SH-SY5Y (cell line): ENCODE measurements around the gene KCTD5.

ENCODE experiments used
- GATA2 ChIP-seq: IDR thresholded peaks from 2 replicates; pipeline ENCODE4 v1.6.1; 2011; ENCODE audit warnings: mild to moderate bottlenecking, low read depth, low read length
- GATA3 ChIP-seq: IDR thresholded peaks from 2 replicates; pipeline ENCODE4 v1.6.1; 2011; ENCODE audit warnings: low read depth, mild to moderate bottlenecking, low read length, moderate library complexity

GRCh38 chr16:2704983-2705275 lies 22.6 kb downstream of the KCTD5 start:
- TF ChIP-seq GATA2 (no peak), GATA3 (no peak)
